ENCODE data around the gene ABHD16B.

The ABHD16B gene

GRCh38 chr20:63908008-63908682 lies 46.8 kb downstream of the ABHD16B start:
- peaks cover 79% of the 10 kb centered on the region for H3K79me2 ChIP-seq (ENCODE audit: insufficient read depth, low read length)
- H4K20me1 ChIP-seq (ENCODE audit: insufficient read depth, low read length, poor library complexity, severe bottlenecking), result peaks cover 18% of the 10 kb centered on the region
- peaks cover 21% of the 10 kb centered on the region for H3K4me1 ChIP-seq (ENCODE audit: insufficient read depth, low read length, poor library complexity, severe bottlenecking)
- H3F3A ChIP-seq (ENCODE audit: low read depth), result peaks cover 5% of the 10 kb centered on the region; the same call in 1 of the 2 replicates
- H3K4me3 ChIP-seq (ENCODE audit: low read length, poor library complexity, severe bottlenecking), result no peak overlapping the region
- no peaks in the 10 kb centered on the region for H3K27me3 ChIP-seq (ENCODE audit: insufficient read depth, low read length, poor library complexity, severe bottlenecking)
- H3K4me2 ChIP-seq (ENCODE audit: low read depth, low read length, poor library complexity, severe bottlenecking), result no peak overlapping the region
- no peaks in the 10 kb centered on the region for H3K9me2 ChIP-seq (replicated peaks; ENCODE audit: low read depth, low read length)
- H3K9ac ChIP-seq (ENCODE audit: low read depth, low read length, poor library complexity, severe bottlenecking), result no peak overlapping the region
- TF ChIP-seq CTCF (conservative IDR thresholded peaks at IDR 0.05; ENCODE audit: low read length) (no peak), EZH2phosphoT487 (IDR thresholded peaks at IDR 0.05; ENCODE audit: borderline replicate concordance) (no peak)
- no peaks in the 10 kb centered on the region for H3K36me3 ChIP-seq (ENCODE audit: insufficient read depth, low read length)
- H3K9me3 ChIP-seq (ENCODE audit: insufficient read depth, low read depth, low read length), result no peaks in the 10 kb centered on the region
- no peak overlapping the region for H2AFZ ChIP-seq (ENCODE audit: low read length)

- no peak overlapping the region for H2AFZ ChIP-seq (ENCODE audit: low read length)
- H4K20me1 ChIP-seq (ENCODE audit: insufficient read depth, low read length, poor library complexity, severe bottlenecking), result peaks cover 14% of the 10 kb centered on the region
- H3K4me1 ChIP-seq (ENCODE audit: insufficient read depth, low read length, poor library complexity, severe bottlenecking), result peaks cover 20% of the 10 kb centered on the region
- peak overlapping the region; percentile 60 for H3K4me3 ChIP-seq (ENCODE audit: low read length, poor library complexity, severe bottlenecking)
- H3K9ac ChIP-seq (ENCODE audit: low read depth, low read length, poor library complexity, severe bottlenecking), result peak overlapping the region; percentile 53
- H3K79me2 ChIP-seq (ENCODE audit: insufficient read depth, low read length), result peaks cover 87% of the 10 kb centered on the region
- H3K4me2 ChIP-seq (ENCODE audit: low read depth, low read length, poor library complexity, severe bottlenecking), result peak overlapping the region; percentile 75
- H3K9me3 ChIP-seq (ENCODE audit: insufficient read depth, low read depth, low read length), result no peaks in the 10 kb centered on the region
- no peaks in the 10 kb centered on the region for H3K27me3 ChIP-seq (ENCODE audit: insufficient read depth, low read length, poor library complexity, severe bottlenecking)
- no peaks in the 10 kb centered on the region for H3K9me2 ChIP-seq (replicated peaks; ENCODE audit: low read depth, low read length)
- TF ChIP-seq CTCF (conservative IDR thresholded peaks at IDR 0.05; ENCODE audit: low read length) (no peak), EZH2phosphoT487 (IDR thresholded peaks at IDR 0.05; ENCODE audit: borderline replicate concordance) (no peak)
- H3F3A ChIP-seq (ENCODE audit: low read depth), result peaks cover 5% of the 10 kb centered on the region; the same call in 1 of the 2 replicates
- H3K36me3 ChIP-seq (ENCODE audit: insufficient read depth, low read length), result no peaks in the 10 kb centered on the region
Measured at GRCh38 chr20:63911176-63911575, 49.9 kb downstream of the ABHD16B start.
